ENCODE data around the gene GPATCH1. TPM values are rescaled to one million over a fixed set of nuclear protein-coding genes. Genes with fewer than 3 reads are reported as not detected.

The GPATCH1 gene
- total RNA-seq, 4 donors from 2014 or later: 6.6 to 32.1 (median 10.6) TPM

DNA sequence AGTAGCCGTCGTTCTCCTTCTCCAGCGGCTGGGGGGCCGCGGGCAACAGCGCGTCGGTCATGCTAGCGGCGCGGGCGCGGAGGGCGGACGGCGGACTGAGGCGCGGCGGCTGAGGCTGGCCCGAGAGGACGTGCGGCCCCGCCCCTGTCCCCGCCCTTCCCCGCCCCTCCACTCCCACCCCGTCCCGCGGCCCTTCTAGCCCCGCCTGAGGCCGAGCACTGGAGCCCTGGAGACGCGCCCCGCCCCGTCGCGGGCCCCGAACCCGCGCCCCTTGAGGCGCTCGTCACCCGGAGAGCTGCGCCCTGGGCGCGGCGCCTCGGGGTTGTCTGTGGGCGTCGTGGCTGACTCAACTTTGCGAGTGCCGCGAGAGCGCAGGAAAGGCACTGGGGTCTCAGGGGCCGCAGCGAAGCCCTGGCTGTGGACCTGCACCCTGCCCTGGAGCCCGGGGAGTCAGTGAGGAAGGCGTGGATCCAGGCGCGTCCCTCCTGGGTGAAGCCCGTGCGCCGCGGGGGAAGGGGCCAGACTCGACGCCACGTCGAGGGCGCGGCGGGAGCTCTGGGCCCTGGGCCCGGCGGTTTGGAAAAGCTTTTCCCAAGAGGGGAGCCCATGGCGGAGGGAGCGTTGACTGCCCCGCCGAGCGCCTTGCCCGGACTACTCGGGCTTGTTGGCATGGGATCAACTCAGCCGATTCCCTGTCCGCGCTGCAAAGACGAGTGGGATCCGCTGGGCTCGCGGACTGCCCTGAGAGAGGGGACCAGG, 16.0 kb upstream of the GPATCH1 start, which contains the start of gene RHPN2:
Gene RHPN2 (minus strand): TSS at position 97 of the 759 bp plus-strand sequence. CDS start 36 bp downstream, at position 61.
- WGBS, 2 donors: 8 to 11% methylated on average over 13 to 21 of the region's 86 CpGs
- H3K27me3 ChIP-seq: peaks cover 0 to 25% of the 10 kb centered on the region in 2 donors
- peak in 1 of 2 donors; percentile 22 for DNase-seq (ENCODE audit: low spot score in 2 of 2)
- H3K27ac ChIP-seq: peak within 1 kb of the TSS in 2 of 4 donors; percentile 43 to 84
- TF ChIP-seq, protein P1, sequence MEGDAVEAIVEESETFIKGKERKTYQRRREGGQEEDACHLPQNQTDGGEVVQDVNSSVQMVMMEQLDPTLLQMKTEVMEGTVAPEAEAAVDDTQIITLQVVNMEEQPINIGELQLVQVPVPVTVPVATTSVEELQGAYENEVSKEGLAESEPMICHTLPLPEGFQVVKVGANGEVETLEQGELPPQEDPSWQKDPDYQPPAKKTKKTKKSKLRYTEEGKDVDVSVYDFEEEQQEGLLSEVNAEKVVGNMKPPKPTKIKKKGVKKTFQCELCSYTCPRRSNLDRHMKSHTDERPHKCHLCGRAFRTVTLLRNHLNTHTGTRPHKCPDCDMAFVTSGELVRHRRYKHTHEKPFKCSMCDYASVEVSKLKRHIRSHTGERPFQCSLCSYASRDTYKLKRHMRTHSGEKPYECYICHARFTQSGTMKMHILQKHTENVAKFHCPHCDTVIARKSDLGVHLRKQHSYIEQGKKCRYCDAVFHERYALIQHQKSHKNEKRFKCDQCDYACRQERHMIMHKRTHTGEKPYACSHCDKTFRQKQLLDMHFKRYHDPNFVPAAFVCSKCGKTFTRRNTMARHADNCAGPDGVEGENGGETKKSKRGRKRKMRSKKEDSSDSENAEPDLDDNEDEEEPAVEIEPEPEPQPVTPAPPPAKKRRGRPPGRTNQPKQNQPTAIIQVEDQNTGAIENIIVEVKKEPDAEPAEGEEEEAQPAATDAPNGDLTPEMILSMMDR (IDR thresholded peaks at IDR 0.05): no peak
- no peak for TF ChIP-seq POLR2A (IDR thresholded peaks at IDR 0.05)
- no peak for TF ChIP-seq EP300 (IDR thresholded peaks at IDR 0.05)
- no peaks in the 10 kb centered on the region for H3K36me3 ChIP-seq
- H3K4me1 ChIP-seq: peaks cover 0 to 26% (median 5%) of the 10 kb centered on the region in 4 donors
- peak within 1 kb of the TSS; percentile 38 to 80 (median 60) for H3K4me3 ChIP-seq
- no peaks in the 10 kb centered on the region for H3K9me3 ChIP-seq

DNA sequence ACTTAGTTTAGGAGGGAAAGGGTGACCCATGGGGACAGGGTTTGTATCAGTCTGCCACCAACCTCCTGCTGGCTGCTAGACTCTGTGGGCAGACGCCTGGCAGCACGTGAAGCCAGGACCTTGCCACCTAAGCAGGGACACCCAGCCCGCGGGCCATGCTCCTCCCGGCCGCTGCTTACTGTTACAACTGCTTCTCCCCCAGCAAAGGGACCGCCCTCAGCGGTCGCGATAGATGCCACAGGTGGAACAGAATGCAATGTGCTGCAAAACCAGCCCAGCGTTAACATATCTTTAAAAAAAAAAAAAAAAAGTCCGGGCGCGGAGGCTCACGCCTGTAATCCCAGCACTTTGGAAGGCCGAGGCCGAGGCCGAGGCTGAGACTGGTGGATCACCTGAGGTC, 14.4 kb upstream of the GPATCH1 start:
- Histone ChIP-seq H3K27me3 (peaks cover 0 to 25% of the 10 kb centered on the region in 2 donors), H3K27ac (no peak overlapping the region), H3K36me3 (no peaks in the 10 kb centered on the region), H3K4me1 (peaks cover 0 to 26% (median 5%) of the 10 kb centered on the region in 4 donors), H3K9me3 (no peaks in the 10 kb centered on the region), H3K4me3 (no peak overlapping the region)
- TF ChIP-seq, protein P1 (IDR thresholded peaks at IDR 0.05): no peak
- TF ChIP-seq POLR2A (IDR thresholded peaks at IDR 0.05): no peak
- no peak for TF ChIP-seq EP300 (IDR thresholded peaks at IDR 0.05)
- DNase-seq (ENCODE audit: low spot score in 2 of 2): no peak
- 84 to 86% methylated on average over 18 of the region's 18 CpGs for WGBS, 2 donors

DNA sequence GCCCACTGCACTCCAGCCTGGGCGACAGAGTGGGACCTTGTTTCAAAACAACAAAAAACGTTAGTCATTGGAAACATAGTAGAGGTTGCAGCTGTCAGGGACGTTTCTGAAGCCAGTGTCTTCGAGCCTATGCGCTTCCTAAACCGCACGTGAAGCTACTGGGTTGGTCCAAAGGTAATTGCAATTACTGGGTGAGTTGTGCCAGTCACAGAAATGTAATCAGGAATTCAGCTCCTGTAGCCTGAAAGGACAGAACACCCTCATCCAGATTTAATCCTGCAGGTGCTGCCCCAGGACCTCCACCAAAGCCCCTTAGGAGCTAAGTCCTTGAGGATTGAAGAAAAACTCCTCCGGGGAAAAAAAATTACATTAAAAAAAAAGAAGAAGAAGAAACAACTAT, 13.9 kb upstream of the GPATCH1 start:
- no peak overlapping the region for H3K27ac ChIP-seq
- DNase-seq (ENCODE audit: low spot score in 2 of 2): no peak
- H3K36me3 ChIP-seq: no peaks in the 10 kb centered on the region
- peaks cover 0 to 26% (median 5%) of the 10 kb centered on the region in 4 donors for H3K4me1 ChIP-seq
- H3K4me3 ChIP-seq: no peak overlapping the region
- no peak for TF ChIP-seq POLR2A (IDR thresholded peaks at IDR 0.05)
- TF ChIP-seq, protein P1 (IDR thresholded peaks at IDR 0.05): no peak
- TF ChIP-seq EP300 (IDR thresholded peaks at IDR 0.05): no peak
- WGBS, 2 donors: 64 to 65% methylated on average over 8 of the region's 8 CpGs
- no peaks in the 10 kb centered on the region for H3K9me3 ChIP-seq
- peaks cover 0 to 23% of the 10 kb centered on the region in 2 donors for H3K27me3 ChIP-seq

- Histone ChIP-seq H3K27me3 (no peaks in the 10 kb centered on the region), H3K36me3 (no peaks in the 10 kb centered on the region), H3K9me3 (no peaks in the 10 kb centered on the region), H3K4me3 (no peak overlapping the region), H3K4me1 (no peaks in the 10 kb centered on the region), H3K27ac (no peak overlapping the region)
- TF ChIP-seq POLR2A (IDR thresholded peaks at IDR 0.05): no peak
- TF ChIP-seq EP300 (IDR thresholded peaks at IDR 0.05): no peak
- TF ChIP-seq, protein P1 (IDR thresholded peaks at IDR 0.05): no peak
- DNase-seq (ENCODE audit: low spot score in 2 of 2): no peak
- WGBS, 2 donors: 84 to 90% methylated on average over 7 of the region's 7 CpGs
Observed at GRCh38 chr19:33071887-33072286, 9.1 kb upstream of the GPATCH1 start.

GRCh38 chr19:33075519-33075918, 5.5 kb upstream of the GPATCH1 start:
- 85 to 88% methylated on average over 2 of the region's 2 CpGs for WGBS, 2 donors
- peaks cover 0 to 6% (median 0%) of the 10 kb centered on the region in 4 donors for H3K4me1 ChIP-seq
- H3K27me3 ChIP-seq: no peaks in the 10 kb centered on the region
- no peaks in the 10 kb centered on the region for H3K9me3 ChIP-seq
- H3K4me3 ChIP-seq: no peak overlapping the region
- TF ChIP-seq, protein P1 (IDR thresholded peaks at IDR 0.05): no peak
- no peak for TF ChIP-seq POLR2A (IDR thresholded peaks at IDR 0.05)
- no peak for TF ChIP-seq EP300 (IDR thresholded peaks at IDR 0.05)
- no peaks in the 10 kb centered on the region for H3K36me3 ChIP-seq
- H3K27ac ChIP-seq: no peak overlapping the region
- no peak for DNase-seq (ENCODE audit: low spot score in 2 of 2)

Data from tibial nerve (tissue), 4 donors.